LNCAP (cell line): ENCODE results near the gene FXYD3.
A peak's percentile ranks its signal among the peaks of the same experiment; 100 is the strongest.

ENCODE experiments used
- CTCF ChIP-seq: fragments of 450-650 bp; IDR thresholded peaks from 2 replicates; pipeline ENCODE4 v1.5.1; 2017; ENCODE audit warnings: mild to moderate bottlenecking

Gene FXYD3

GRCh38 chr19:35088131-35088913, 27.3 kb upstream of the FXYD3 start:
- no peak for TF ChIP-seq CTCF

GRCh38 chr19:35089554-35089953, 26.1 kb upstream of the FXYD3 start:
- TF ChIP-seq CTCF: no peak

DNA sequence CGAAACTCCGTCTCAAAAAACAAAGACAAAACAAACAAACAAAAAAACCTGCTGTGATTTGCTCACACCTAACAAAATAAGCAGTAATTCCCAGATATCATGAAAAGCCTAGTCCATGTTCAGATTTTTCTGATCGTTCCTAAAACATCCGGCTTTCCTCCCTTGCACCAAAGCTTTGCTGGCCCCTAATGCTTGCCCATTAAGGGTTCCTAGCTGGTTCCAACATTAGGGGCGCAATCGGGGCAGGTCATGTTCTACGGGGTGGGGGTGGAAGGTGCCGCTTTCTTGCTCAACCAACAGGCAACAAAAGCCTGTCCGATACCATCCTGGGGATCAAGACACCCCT, 25.5 kb upstream of the FXYD3 start:
- no peak for TF ChIP-seq CTCF

- TF ChIP-seq CTCF: peak; percentile 69
Measured at GRCh38 chr19:35090506-35091214, 25.0 kb upstream of the FXYD3 start.

- no peak for TF ChIP-seq CTCF
Measured at GRCh38 chr19:35093430-35093829, 22.2 kb upstream of the FXYD3 start.

DNA sequence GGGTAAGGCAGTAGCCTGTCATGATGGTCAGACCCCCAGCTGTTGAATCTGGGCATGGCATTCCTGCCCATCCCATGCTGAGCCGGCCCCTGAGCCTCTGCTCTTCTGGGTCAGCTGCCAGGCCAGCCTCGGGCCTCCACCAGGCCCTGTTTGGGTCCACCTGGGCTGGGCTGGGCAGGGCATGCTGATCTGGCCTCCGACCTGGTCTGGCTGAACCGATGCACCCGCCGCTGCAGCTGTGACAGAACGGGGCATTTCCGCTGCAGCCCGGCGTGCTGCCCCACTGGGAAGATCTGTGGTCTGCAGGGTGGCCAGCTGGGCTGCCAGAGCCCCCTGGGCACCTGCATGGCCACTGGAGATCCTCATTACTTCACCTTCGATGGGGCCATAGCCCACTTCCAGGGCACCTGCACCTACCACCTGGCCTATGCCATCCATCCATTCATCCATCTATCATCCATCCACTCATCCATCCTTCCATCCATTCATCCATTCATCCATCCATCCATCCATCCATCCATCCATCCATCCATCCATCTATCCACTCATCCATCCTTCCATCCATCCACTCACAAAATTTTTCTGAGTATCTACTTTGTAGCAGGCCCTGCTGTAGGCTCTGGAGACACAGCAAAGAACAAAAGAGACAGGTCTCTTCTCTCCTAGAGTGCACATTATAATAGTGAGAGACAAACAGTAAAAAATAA, 21.5 kb upstream of the FXYD3 start:
- no peak for TF ChIP-seq CTCF

- TF ChIP-seq CTCF: no peak
Measured at GRCh38 chr19:35094656-35095055, 21.0 kb upstream of the FXYD3 start.
